ENCODE measurements around the gene DDX10.

The DDX10 gene

GRCh38 chr11:108937746-108938145 lies 272.9 kb downstream of the DDX10 start:
- H3K4me1 ChIP-seq (ENCODE audit: control insufficient read depth in 1 of 2, insufficient read depth in 2 of 2, low read length in 2 of 2), result no peaks in the 10 kb centered on the region
- H3K9me3 ChIP-seq (ENCODE audit: control insufficient read depth in 1 of 2, low read length in 2 of 2), result no peaks in the 10 kb centered on the region
- H3K27me3 ChIP-seq (ENCODE audit: control insufficient read depth in 1 of 2, insufficient read depth in 2 of 2, low read length in 2 of 2), result no peaks in the 10 kb centered on the region
- peaks cover 0 to 14% of the 10 kb centered on the region in 2 donors for H3K36me3 ChIP-seq (ENCODE audit: control insufficient read depth in 1 of 2, insufficient read depth in 2 of 2, low read length in 2 of 2)
- no peak overlapping the region for H3K4me3 ChIP-seq (ENCODE audit: low read depth in 1 of 2, low read length in 2 of 2)
- no peak overlapping the region for H3K9ac ChIP-seq (ENCODE audit: low read depth in 1 of 2, low read length in 2 of 2)
- H3K27ac ChIP-seq (ENCODE audit: low read depth, low read length), result no peak overlapping the region

GRCh38 chr11:108938604-108939003 lies 273.7 kb downstream of the DDX10 start:
- peaks cover 0 to 14% of the 10 kb centered on the region in 2 donors for H3K36me3 ChIP-seq (ENCODE audit: control insufficient read depth in 1 of 2, insufficient read depth in 2 of 2, low read length in 2 of 2)
- H3K4me3 ChIP-seq (ENCODE audit: low read depth in 1 of 2, low read length in 2 of 2), result no peak overlapping the region
- no peaks in the 10 kb centered on the region for H3K27me3 ChIP-seq (ENCODE audit: control insufficient read depth in 1 of 2, insufficient read depth in 2 of 2, low read length in 2 of 2)
- no peak overlapping the region for H3K27ac ChIP-seq (ENCODE audit: low read depth, low read length)
- no peak overlapping the region for H3K9ac ChIP-seq (ENCODE audit: low read depth in 1 of 2, low read length in 2 of 2)
- no peaks in the 10 kb centered on the region for H3K9me3 ChIP-seq (ENCODE audit: control insufficient read depth in 1 of 2, low read length in 2 of 2)
- no peaks in the 10 kb centered on the region for H3K4me1 ChIP-seq (ENCODE audit: control insufficient read depth in 1 of 2, insufficient read depth in 2 of 2, low read length in 2 of 2)

- no peak overlapping the region for H3K27ac ChIP-seq (ENCODE audit: low read depth, low read length)
- no peak overlapping the region for H3K4me3 ChIP-seq (ENCODE audit: low read depth in 1 of 2, low read length in 2 of 2)
- no peaks in the 10 kb centered on the region for H3K27me3 ChIP-seq (ENCODE audit: control insufficient read depth in 1 of 2, insufficient read depth in 2 of 2, low read length in 2 of 2)
- no peaks in the 10 kb centered on the region for H3K9me3 ChIP-seq (ENCODE audit: control insufficient read depth in 1 of 2, low read length in 2 of 2)
- H3K4me1 ChIP-seq (ENCODE audit: control insufficient read depth in 1 of 2, insufficient read depth in 2 of 2, low read length in 2 of 2), result no peaks in the 10 kb centered on the region
- H3K9ac ChIP-seq (ENCODE audit: low read depth in 1 of 2, low read length in 2 of 2), result no peak overlapping the region
- peaks cover 0 to 14% of the 10 kb centered on the region in 2 donors for H3K36me3 ChIP-seq (ENCODE audit: control insufficient read depth in 1 of 2, insufficient read depth in 2 of 2, low read length in 2 of 2)
Measured at GRCh38 chr11:108939135-108939534, 274.3 kb downstream of the DDX10 start.

- Histone ChIP-seq H3K4me3 (ENCODE audit: low read depth in 1 of 2, low read length in 2 of 2) (no peak overlapping the region), H3K27me3 (ENCODE audit: control insufficient read depth in 1 of 2, insufficient read depth in 2 of 2, low read length in 2 of 2) (no peaks in the 10 kb centered on the region), H3K4me1 (ENCODE audit: control insufficient read depth in 1 of 2, insufficient read depth in 2 of 2, low read length in 2 of 2) (no peaks in the 10 kb centered on the region), H3K9me3 (ENCODE audit: control insufficient read depth in 1 of 2, low read length in 2 of 2) (no peaks in the 10 kb centered on the region), H3K27ac (ENCODE audit: low read depth, low read length) (no peak overlapping the region), H3K9ac (ENCODE audit: low read depth in 1 of 2, low read length in 2 of 2) (no peak overlapping the region), H3K36me3 (ENCODE audit: control insufficient read depth in 1 of 2, insufficient read depth in 2 of 2, low read length in 2 of 2) (peaks cover 0 to 14% of the 10 kb centered on the region in 2 donors)
Measured at GRCh38 chr11:108943853-108944252, 279.0 kb downstream of the DDX10 start.

GRCh38 chr11:108944471-108945178 lies 279.8 kb downstream of the DDX10 start:
- peaks cover 0 to 14% of the 10 kb centered on the region in 2 donors for H3K36me3 ChIP-seq (ENCODE audit: control insufficient read depth in 1 of 2, insufficient read depth in 2 of 2, low read length in 2 of 2)
- no peak overlapping the region for H3K27ac ChIP-seq (ENCODE audit: low read depth, low read length)
- H3K27me3 ChIP-seq (ENCODE audit: control insufficient read depth in 1 of 2, insufficient read depth in 2 of 2, low read length in 2 of 2), result no peaks in the 10 kb centered on the region
- no peaks in the 10 kb centered on the region for H3K9me3 ChIP-seq (ENCODE audit: control insufficient read depth in 1 of 2, low read length in 2 of 2)
- no peak overlapping the region for H3K4me3 ChIP-seq (ENCODE audit: low read depth in 1 of 2, low read length in 2 of 2)
- no peak overlapping the region for H3K9ac ChIP-seq (ENCODE audit: low read depth in 1 of 2, low read length in 2 of 2)
- H3K4me1 ChIP-seq (ENCODE audit: control insufficient read depth in 1 of 2, insufficient read depth in 2 of 2, low read length in 2 of 2), result no peaks in the 10 kb centered on the region

GRCh38 chr11:108945341-108945740 lies 280.5 kb downstream of the DDX10 start:
- H3K4me1 ChIP-seq (ENCODE audit: control insufficient read depth in 1 of 2, insufficient read depth in 2 of 2, low read length in 2 of 2), result no peaks in the 10 kb centered on the region
- no peaks in the 10 kb centered on the region for H3K9me3 ChIP-seq (ENCODE audit: control insufficient read depth in 1 of 2, low read length in 2 of 2)
- H3K9ac ChIP-seq (ENCODE audit: low read depth in 1 of 2, low read length in 2 of 2), result no peak overlapping the region
- peaks cover 0 to 6% of the 10 kb centered on the region in 2 donors for H3K36me3 ChIP-seq (ENCODE audit: control insufficient read depth in 1 of 2, insufficient read depth in 2 of 2, low read length in 2 of 2)
- H3K27me3 ChIP-seq (ENCODE audit: control insufficient read depth in 1 of 2, insufficient read depth in 2 of 2, low read length in 2 of 2), result no peaks in the 10 kb centered on the region
- no peak overlapping the region for H3K4me3 ChIP-seq (ENCODE audit: low read depth in 1 of 2, low read length in 2 of 2)
- no peak overlapping the region for H3K27ac ChIP-seq (ENCODE audit: low read depth, low read length)

- Histone ChIP-seq H3K36me3 (ENCODE audit: control insufficient read depth in 1 of 2, insufficient read depth in 2 of 2, low read length in 2 of 2) (no peaks in the 10 kb centered on the region), H3K27ac (ENCODE audit: low read depth, low read length) (no peak overlapping the region), H3K9ac (ENCODE audit: low read depth in 1 of 2, low read length in 2 of 2) (no peak overlapping the region), H3K4me1 (ENCODE audit: control insufficient read depth in 1 of 2, insufficient read depth in 2 of 2, low read length in 2 of 2) (no peaks in the 10 kb centered on the region), H3K9me3 (ENCODE audit: control insufficient read depth in 1 of 2, low read length in 2 of 2) (no peaks in the 10 kb centered on the region), H3K4me3 (ENCODE audit: low read depth in 1 of 2, low read length in 2 of 2) (no peak overlapping the region), H3K27me3 (ENCODE audit: control insufficient read depth in 1 of 2, insufficient read depth in 2 of 2, low read length in 2 of 2) (no peaks in the 10 kb centered on the region)
Measured at GRCh38 chr11:108947654-108948570, 283.0 kb downstream of the DDX10 start.

- Histone ChIP-seq H3K36me3 (ENCODE audit: control insufficient read depth in 1 of 2, insufficient read depth in 2 of 2, low read length in 2 of 2) (no peaks in the 10 kb centered on the region), H3K9me3 (ENCODE audit: control insufficient read depth in 1 of 2, low read length in 2 of 2) (no peaks in the 10 kb centered on the region), H3K9ac (ENCODE audit: low read depth in 1 of 2, low read length in 2 of 2) (no peak overlapping the region), H3K4me1 (ENCODE audit: control insufficient read depth in 1 of 2, insufficient read depth in 2 of 2, low read length in 2 of 2) (no peaks in the 10 kb centered on the region), H3K27me3 (ENCODE audit: control insufficient read depth in 1 of 2, insufficient read depth in 2 of 2, low read length in 2 of 2) (no peaks in the 10 kb centered on the region), H3K27ac (ENCODE audit: low read depth, low read length) (no peak overlapping the region), H3K4me3 (ENCODE audit: low read depth in 1 of 2, low read length in 2 of 2) (no peak overlapping the region)
Measured at GRCh38 chr11:108958368-108959104, 293.7 kb downstream of the DDX10 start.

- Histone ChIP-seq H3K9ac (ENCODE audit: low read depth in 1 of 2, low read length in 2 of 2) (no peak overlapping the region), H3K27ac (ENCODE audit: low read depth, low read length) (no peak overlapping the region), H3K27me3 (ENCODE audit: control insufficient read depth in 1 of 2, insufficient read depth in 2 of 2, low read length in 2 of 2) (no peaks in the 10 kb centered on the region), H3K9me3 (ENCODE audit: control insufficient read depth in 1 of 2, low read length in 2 of 2) (no peaks in the 10 kb centered on the region), H3K36me3 (ENCODE audit: control insufficient read depth in 1 of 2, insufficient read depth in 2 of 2, low read length in 2 of 2) (no peaks in the 10 kb centered on the region), H3K4me1 (ENCODE audit: control insufficient read depth in 1 of 2, insufficient read depth in 2 of 2, low read length in 2 of 2) (no peaks in the 10 kb centered on the region), H3K4me3 (ENCODE audit: low read depth in 1 of 2, low read length in 2 of 2) (no peak overlapping the region)
Measured at GRCh38 chr11:108959105-108959761, 294.4 kb downstream of the DDX10 start.

Data from duodenal mucosa (tissue), 2 donors.